IPS-18a (cell line): Measurements from ENCODE around the gene NCOA1.
"Not testable (repeated sequence)": the region's sequence is repeated elsewhere in the genome, so short reads cannot be mapped to it uniquely, and the experiment has no call there.

Source experiments
- H3K27ac ChIP-seq: one replicate; pipeline ENCODE4 v1.5.1; 2013; ENCODE audit warnings: low read length
- H3K27me3 ChIP-seq: one replicate; pipeline ENCODE4 v1.6.1; 2013; ENCODE audit warnings: mild to moderate bottlenecking, low read length; ENCODE audit not compliant: control insufficient read depth, insufficient read depth
- H3K36me3 ChIP-seq: one replicate; pipeline ENCODE4 v1.6.1; 2013; ENCODE audit warnings: low read depth, low read length; ENCODE audit not compliant: control insufficient read depth
- H3K4me1 ChIP-seq: one replicate; pipeline ENCODE4 v1.6.1; 2013; ENCODE audit warnings: low read depth, low read length; ENCODE audit not compliant: control insufficient read depth
- H3K4me3 ChIP-seq: one replicate; pipeline ENCODE4 v1.5.1; 2013; ENCODE audit warnings: low read length
- H3K9ac ChIP-seq: one replicate; pipeline ENCODE4 v1.6.1; 2013; ENCODE audit warnings: mild to moderate bottlenecking, low read length, moderate library complexity
- H3K9me3 ChIP-seq: one replicate; pipeline ENCODE4 v1.6.1; 2013; ENCODE audit warnings: low read depth, low read length; ENCODE audit not compliant: control insufficient read depth

NCOA1 gene

DNA sequence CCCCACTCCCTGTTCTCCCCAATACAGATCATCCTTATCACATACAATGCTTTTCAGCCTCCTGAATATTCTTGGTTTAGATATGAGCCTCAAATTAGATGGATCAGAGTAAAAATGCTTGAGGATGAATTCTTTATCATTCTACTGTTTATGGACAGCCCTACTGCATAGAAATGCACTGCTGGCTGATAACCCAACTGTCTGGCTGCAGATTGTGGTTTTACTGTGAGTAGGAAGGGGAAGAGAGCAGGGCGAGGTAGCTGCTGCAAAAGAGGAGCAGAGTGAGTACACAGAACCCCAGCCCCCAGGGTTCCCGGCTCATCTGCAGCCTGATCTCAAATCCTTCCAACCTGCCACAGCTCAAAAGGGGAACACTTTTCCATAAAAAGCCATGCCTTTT, 29.4 kb upstream of the NCOA1 start:
- Histone ChIP-seq H3K36me3 (no peaks in the 10 kb centered on the region), H3K27me3 (no peaks in the 10 kb centered on the region), H3K27ac (no peak overlapping the region), H3K9me3 (no peaks in the 10 kb centered on the region), H3K4me3 (no peak overlapping the region), H3K4me1 (peaks cover 4% of the 10 kb centered on the region), H3K9ac (no peak overlapping the region)

DNA sequence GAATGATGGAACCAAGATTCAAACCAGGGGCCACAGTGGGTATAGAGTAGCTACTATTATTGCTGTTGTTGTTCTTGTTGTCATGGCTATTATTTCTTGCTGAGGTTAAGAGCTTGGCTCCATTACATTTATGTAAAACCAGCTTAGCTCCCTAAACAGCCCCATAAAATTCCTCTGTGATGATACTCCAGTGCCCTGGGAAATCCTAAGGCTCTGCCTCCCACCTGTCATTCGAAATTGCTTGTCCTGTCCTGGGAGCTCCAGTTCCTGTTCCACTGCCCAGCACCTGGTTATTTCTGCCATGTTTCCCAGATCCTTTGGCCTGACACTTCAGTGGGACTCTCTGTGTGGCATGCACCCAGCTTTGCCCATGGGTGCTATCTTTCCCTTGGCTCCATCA, 27.8 kb upstream of the NCOA1 start:
- Histone ChIP-seq H3K36me3 (no peaks in the 10 kb centered on the region), H3K9ac (no peak overlapping the region), H3K27me3 (no peaks in the 10 kb centered on the region), H3K4me1 (peaks cover 13% of the 10 kb centered on the region), H3K27ac (no peak overlapping the region), H3K9me3 (no peaks in the 10 kb centered on the region), H3K4me3 (no peak overlapping the region)

DNA sequence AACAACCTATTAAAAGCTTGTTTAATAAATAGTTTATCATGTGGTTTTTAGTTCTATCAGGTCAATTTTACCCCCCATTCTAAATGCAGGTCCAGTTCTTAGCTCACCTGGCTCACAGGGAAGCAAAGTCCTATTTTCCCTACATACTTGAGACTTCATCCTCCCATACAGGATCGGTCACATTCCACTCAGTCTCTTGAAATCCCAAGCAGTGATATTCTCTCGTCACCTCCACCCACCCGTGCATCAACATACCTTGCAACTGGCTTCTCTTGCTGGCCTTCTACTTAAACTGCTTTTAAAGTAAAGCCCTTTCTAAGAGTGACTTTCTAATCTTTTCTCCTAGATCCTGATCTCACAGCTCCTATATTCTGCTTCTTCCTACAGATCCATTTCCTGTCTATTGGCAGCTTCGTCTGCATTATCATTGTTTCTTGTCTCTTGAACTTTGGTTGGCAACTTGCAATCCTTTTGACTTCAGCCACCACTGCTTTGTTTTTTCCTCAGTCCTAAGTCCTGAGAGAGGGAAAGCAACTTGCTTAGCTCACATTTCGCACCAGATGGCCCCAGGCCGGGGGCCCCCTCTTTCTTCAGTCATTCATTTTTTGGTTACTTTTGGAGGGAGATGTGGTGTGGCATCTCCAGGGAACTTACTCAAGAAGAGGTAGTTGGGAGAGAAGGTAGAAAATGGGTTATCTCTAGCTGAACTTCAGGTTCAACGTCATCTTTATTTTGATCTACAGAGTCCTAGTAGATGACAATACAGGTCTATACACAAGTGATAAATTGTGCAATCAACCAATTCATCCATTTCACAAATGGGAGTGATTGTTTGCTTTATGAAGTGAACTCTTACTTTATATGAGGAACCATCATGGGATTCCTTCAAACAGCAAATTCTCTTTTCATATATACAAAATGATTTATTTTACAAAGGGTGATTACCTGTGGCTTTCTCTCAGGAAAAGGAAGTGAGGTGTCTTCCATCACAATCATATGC, 23.9 kb upstream of the NCOA1 start:
- Histone ChIP-seq H3K27me3 (no peaks in the 10 kb centered on the region), H3K4me3 (no peak overlapping the region), H3K4me1 (peaks cover 9% of the 10 kb centered on the region), H3K27ac (no peak overlapping the region), H3K36me3 (no peaks in the 10 kb centered on the region), H3K9me3 (no peaks in the 10 kb centered on the region), H3K9ac (no peak overlapping the region)

DNA sequence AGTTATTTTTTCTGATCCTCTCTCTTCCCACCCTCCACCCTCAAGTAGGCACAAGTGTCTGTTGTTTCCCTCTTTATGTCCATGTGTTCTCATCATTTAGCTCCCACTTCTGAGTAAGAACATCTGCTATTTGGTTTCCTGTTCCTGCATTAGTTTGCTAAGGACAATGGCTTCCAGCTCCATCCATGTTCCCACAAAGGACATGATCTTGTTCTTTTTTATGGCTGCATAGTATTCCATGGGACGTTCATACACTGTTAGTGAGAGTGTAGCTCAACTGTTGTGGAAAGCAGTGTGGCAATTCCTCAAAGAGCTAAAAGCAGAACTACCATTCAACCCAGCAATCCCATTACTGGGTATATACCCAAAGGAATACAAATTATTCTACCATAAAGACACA, 22.6 kb upstream of the NCOA1 start:
- not testable (repeated sequence) for H3K4me3 ChIP-seq, H3K27ac ChIP-seq, H3K36me3 ChIP-seq, H3K9ac ChIP-seq, H3K4me1 ChIP-seq, H3K9me3 ChIP-seq, H3K27me3 ChIP-seq

DNA sequence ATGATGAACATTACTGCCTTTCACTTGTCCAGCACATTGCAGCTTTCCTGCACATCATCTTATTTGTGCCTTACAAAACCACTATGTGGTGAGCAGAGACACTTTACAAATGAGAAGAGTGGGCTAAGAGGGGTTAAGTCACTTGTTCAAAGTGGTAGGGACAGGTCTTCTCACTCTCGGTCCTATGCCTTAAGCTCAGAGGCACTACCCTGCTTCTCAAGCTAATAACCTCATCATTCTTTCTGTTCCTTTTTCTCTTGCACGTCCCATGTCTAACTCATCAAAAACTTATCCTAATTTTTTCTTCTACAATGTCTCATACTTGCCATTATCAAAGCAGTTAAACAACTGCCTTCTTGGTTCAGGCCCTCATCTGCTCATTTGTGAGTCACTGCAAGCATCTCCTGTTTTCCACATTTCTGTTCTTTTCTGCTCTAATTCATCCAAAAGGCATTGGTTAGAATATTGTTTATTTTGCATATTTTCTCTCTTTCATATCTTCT, 21.9 kb upstream of the NCOA1 start:
- no peaks in the 10 kb centered on the region for H3K36me3 ChIP-seq

DNA sequence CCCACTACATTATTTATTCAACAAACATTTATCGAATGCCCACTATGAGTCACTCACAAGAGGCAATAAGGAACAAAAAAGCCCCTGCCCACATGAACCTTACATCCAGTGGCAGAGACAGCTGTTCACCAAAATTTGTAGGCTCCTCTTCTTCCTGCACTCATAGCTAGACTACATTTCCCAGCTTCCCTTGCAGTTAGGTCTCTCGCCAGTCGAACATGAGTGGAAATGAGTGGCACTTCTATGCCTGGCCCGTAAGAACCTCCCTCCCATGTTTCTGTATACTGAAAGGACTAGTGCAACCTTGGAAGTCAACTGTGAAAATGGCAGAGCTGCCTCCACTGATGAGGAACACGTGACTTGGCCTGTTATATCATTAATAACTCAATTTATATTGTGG, 19.4 kb upstream of the NCOA1 start:
- Histone ChIP-seq H3K27ac (no peak overlapping the region), H3K27me3 (no peaks in the 10 kb centered on the region), H3K9ac (no peak overlapping the region), H3K36me3 (no peaks in the 10 kb centered on the region), H3K9me3 (no peaks in the 10 kb centered on the region), H3K4me3 (no peak overlapping the region), H3K4me1 (peaks cover 9% of the 10 kb centered on the region)

More for the DNA sequence above, 21.9 kb upstream of the NCOA1 start:
- H3K4me1 ChIP-seq = peaks cover 9% of the 10 kb centered on the region
- no peaks in the 10 kb centered on the region for H3K9me3 ChIP-seq
- H3K9ac ChIP-seq = no peak overlapping the region
- no peak overlapping the region for H3K4me3 ChIP-seq
- no peak overlapping the region for H3K27ac ChIP-seq
- H3K27me3 ChIP-seq = no peaks in the 10 kb centered on the region

DNA sequence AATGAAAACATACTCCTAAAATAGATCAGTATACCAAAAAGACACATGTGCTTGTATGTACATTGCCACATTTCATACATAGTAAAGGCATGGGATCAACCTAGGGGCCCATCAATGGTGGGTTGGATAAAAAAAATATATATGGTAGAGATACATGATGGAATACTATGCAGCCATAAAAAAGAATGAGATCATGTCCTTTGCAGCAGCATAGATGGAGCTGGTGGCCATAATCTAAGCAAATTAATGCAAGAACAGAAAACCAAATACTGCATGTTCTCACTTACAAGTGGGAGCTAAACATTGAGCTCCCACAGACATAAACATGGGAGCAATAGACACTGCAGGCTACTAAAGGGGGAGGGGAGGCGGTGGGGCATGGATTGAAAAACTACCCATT, 18.6 kb upstream of the NCOA1 start:
- H3K4me3 ChIP-seq = no peak overlapping the region
- no peaks in the 10 kb centered on the region for H3K36me3 ChIP-seq
- H3K27ac ChIP-seq = no peak overlapping the region
- peaks cover 1% of the 10 kb centered on the region for H3K4me1 ChIP-seq
- H3K9me3 ChIP-seq = no peaks in the 10 kb centered on the region
- no peaks in the 10 kb centered on the region for H3K27me3 ChIP-seq
- no peak overlapping the region for H3K9ac ChIP-seq

DNA sequence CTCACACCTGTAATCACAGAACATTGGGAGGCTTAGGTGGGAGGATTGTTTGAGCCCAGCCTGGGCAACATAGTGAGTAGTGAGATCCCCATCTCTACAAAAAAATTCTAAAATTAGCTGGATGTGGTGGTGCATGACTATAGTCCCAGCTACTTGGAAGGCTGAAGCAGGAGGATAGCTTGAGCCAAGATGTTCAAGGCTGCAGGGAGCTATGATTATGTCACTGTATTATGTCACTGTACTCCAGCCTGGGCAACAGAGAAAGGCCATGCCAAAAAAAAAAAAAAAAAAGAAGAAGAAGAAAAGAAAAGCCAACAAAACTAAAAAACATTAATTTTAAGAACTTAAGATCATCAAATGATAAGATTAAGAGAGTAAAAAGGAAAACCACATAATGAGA, 17.4 kb upstream of the NCOA1 start:
- Histone ChIP-seq H3K4me3 (no peak overlapping the region), H3K36me3 (no peaks in the 10 kb centered on the region), H3K9ac (no peak overlapping the region), H3K4me1 (no peaks in the 10 kb centered on the region), H3K27ac (no peak overlapping the region), H3K9me3 (no peaks in the 10 kb centered on the region), H3K27me3 (no peaks in the 10 kb centered on the region)

DNA sequence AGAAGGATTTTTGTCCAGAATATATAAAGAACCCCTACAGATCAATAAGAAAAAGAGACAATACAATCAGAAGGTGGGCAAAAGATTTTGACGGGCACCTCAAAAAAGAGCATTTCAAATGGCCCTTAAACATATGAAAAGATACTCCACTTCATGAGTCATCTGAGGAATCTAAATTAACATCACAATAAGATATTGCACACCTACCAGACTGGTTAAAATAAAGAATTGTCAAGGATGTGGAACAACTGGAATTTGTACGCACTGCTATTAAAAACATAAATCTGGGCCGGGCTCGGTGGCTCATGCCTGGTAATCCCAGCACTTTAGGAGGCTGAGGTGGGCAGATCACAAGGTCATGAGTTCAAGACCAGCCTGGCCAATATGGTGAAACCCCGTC, 17.0 kb upstream of the NCOA1 start:
- Histone ChIP-seq H3K4me3 (no peak overlapping the region), H3K27ac (no peak overlapping the region), H3K9me3 (no peaks in the 10 kb centered on the region), H3K4me1 (no peaks in the 10 kb centered on the region), H3K9ac (no peak overlapping the region), H3K36me3 (no peaks in the 10 kb centered on the region), H3K27me3 (no peaks in the 10 kb centered on the region)

DNA sequence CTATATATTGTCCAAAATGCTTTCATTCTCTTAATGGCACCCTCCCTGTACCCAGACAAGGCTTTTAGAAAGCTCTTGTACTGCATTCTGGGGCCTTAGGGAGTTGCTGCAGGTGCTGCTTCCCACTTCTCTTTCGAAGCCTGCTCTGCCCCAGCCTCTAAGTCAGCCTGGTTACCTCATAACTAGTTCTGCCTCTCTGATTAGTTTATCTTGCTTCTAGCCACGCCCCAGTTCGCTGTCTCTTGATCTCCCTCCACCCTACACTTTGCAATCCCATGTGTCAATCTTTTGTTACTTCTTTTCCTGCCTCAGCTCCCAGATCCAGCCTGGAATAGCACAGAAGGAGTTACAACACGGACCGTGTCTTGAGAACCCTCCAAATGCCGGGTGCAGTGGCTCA, 13.8 kb upstream of the NCOA1 start:
- no peaks in the 10 kb centered on the region for H3K27me3 ChIP-seq

DNA sequence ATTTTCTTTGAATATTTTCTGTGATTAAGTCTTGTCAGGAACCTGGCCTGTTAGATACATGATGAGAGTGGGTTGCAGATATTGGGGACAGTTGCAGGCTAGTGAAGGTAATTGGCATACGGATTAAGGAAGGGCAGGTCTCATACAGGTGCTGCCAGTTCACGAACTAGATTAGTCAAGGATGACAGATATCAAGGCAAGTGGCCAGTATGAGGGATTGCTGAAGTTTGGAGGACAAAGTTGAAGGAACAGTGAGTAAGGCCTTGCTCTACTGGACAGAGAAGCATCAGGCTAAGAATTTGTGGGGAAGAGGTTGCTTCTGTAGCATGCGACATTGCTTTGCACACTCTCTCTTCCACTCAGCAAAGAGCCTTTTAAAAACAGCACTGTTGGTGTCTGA, 12.8 kb upstream of the NCOA1 start:
- no peak overlapping the region for H3K9ac ChIP-seq
- H3K27ac ChIP-seq = no peak overlapping the region
- H3K4me1 ChIP-seq = no peaks in the 10 kb centered on the region
- H3K9me3 ChIP-seq = no peaks in the 10 kb centered on the region
- no peaks in the 10 kb centered on the region for H3K27me3 ChIP-seq
- H3K36me3 ChIP-seq = no peaks in the 10 kb centered on the region
- no peak overlapping the region for H3K4me3 ChIP-seq

More for the DNA sequence above, 13.8 kb upstream of the NCOA1 start:
- no peaks in the 10 kb centered on the region for H3K36me3 ChIP-seq
- no peak overlapping the region for H3K4me3 ChIP-seq
- H3K9me3 ChIP-seq = no peaks in the 10 kb centered on the region
- no peaks in the 10 kb centered on the region for H3K4me1 ChIP-seq
- H3K9ac ChIP-seq = no peak overlapping the region
- H3K27ac ChIP-seq = no peak overlapping the region

DNA sequence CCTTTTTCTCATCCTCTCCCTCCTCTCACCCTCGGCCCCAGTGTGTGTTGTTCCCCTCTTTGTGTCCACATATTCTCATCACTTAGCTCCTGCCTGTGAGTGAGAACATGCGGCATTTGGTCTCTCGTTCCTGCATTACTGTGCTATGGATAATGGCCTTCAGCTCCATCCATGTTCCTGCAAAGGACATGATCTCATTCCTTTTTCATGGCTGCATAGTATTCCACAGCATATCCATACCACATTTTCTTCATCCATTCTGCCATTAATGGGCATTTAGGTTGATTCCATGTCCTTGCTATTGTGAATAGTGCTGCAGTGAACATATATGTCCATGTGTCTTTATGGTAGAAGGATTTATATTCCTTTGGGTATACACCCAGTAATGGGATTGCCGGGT, 10.8 kb upstream of the NCOA1 start:
- no peak overlapping the region for H3K27ac ChIP-seq
- no peaks in the 10 kb centered on the region for H3K36me3 ChIP-seq
- H3K9ac ChIP-seq = no peak overlapping the region
- no peak overlapping the region for H3K4me3 ChIP-seq
- no peaks in the 10 kb centered on the region for H3K9me3 ChIP-seq
- H3K4me1 ChIP-seq = no peaks in the 10 kb centered on the region
- no peaks in the 10 kb centered on the region for H3K27me3 ChIP-seq
